BE2C (cell line): ENCODE data around the gene S100A4.
"Not testable (repeated sequence)": the region's sequence is repeated elsewhere in the genome, so short reads cannot be mapped to it uniquely, and the experiment has no call there.

Experiments
- DNase-seq: peaks from one replicate; pipeline ENCODE4 v3.0.0-alpha.2; 2020
- H3K27me3 ChIP-seq: fragments of 250-450 bp; sonication (Bioruptor Pico); 2 replicates; pipeline ENCODE4 v1.5.1; 2020; ENCODE audit warnings: mild to moderate bottlenecking
- H3K36me3 ChIP-seq: fragments of 250-450 bp; sonication (Bioruptor Pico); 2 replicates; pipeline ENCODE4 v1.5.1; 2020; ENCODE audit warnings: mild to moderate bottlenecking
- H3K4me1 ChIP-seq: fragments of 250-450 bp; sonication (Bioruptor Pico); 2 replicates; pipeline ENCODE4 v1.5.1; 2020
- H3K4me3 ChIP-seq: 2 replicates; pipeline ENCODE4 v1.5.1; 2011; ENCODE audit warnings: low read depth, low read length
- H3K9me3 ChIP-seq: fragments of 250-450 bp; sonication (Bioruptor Pico); 2 replicates; pipeline ENCODE4 v1.5.1; 2020
- CTCF ChIP-seq: IDR thresholded peaks from 2 replicates; pipeline ENCODE4 v1.5.1; 2012; ENCODE audit warnings: mild to moderate bottlenecking, low read depth, low read length

The S100A4 gene

GRCh38 chr1:153577138-153577537 is 31.5 kb upstream of the S100A4 start:
- H3K9me3 ChIP-seq: no peaks in the 10 kb centered on the region

GRCh38 chr1:153575497-153575896 is 29.9 kb upstream of the S100A4 start:
- not testable (repeated sequence) for H3K9me3 ChIP-seq, H3K4me1 ChIP-seq, DNase-seq, H3K36me3 ChIP-seq, H3K4me3 ChIP-seq, H3K27me3 ChIP-seq

More at GRCh38 chr1:153577138-153577537, 31.5 kb upstream of the S100A4 start:
- no peaks in the 10 kb centered on the region for H3K27me3 ChIP-seq
- H3K4me1 ChIP-seq: peaks cover 4% of the 10 kb centered on the region; the same call in 1 of the 2 replicates
- no peak for DNase-seq
- no peaks in the 10 kb centered on the region for H3K36me3 ChIP-seq
- no peak for TF ChIP-seq CTCF
- H3K4me3 ChIP-seq: no peak overlapping the region

GRCh38 chr1:153575081-153575491 is 29.5 kb upstream of the S100A4 start:
- DNase-seq, H3K9me3 ChIP-seq, H3K4me1 ChIP-seq, H3K36me3 ChIP-seq, H3K4me3 ChIP-seq, H3K27me3 ChIP-seq: not testable (repeated sequence)

GRCh38 chr1:153573351-153573750 is 27.7 kb upstream of the S100A4 start:
- DNase-seq: no peak

GRCh38 chr1:153572569-153573015 is 27.0 kb upstream of the S100A4 start:
- peak; percentile 91 for TF ChIP-seq CTCF
- H3K36me3 ChIP-seq: no peaks in the 10 kb centered on the region
- H3K9me3 ChIP-seq: no peaks in the 10 kb centered on the region
- peak; percentile 79 for DNase-seq
- H3K4me1 ChIP-seq: peaks cover 18% of the 10 kb centered on the region
- no peak overlapping the region for H3K4me3 ChIP-seq
- H3K27me3 ChIP-seq: no peaks in the 10 kb centered on the region

More at GRCh38 chr1:153573351-153573750, 27.7 kb upstream of the S100A4 start:
- no peak for TF ChIP-seq CTCF
- Histone ChIP-seq H3K4me3 (no peak overlapping the region), H3K27me3 (no peaks in the 10 kb centered on the region), H3K9me3 (no peaks in the 10 kb centered on the region), H3K4me1 (peaks cover 11% of the 10 kb centered on the region), H3K36me3 (no peaks in the 10 kb centered on the region)

GRCh38 chr1:153571706-153572105 is 26.1 kb upstream of the S100A4 start:
- DNase-seq: no peak
- no peak overlapping the region for H3K4me3 ChIP-seq
- no peaks in the 10 kb centered on the region for H3K27me3 ChIP-seq
- no peaks in the 10 kb centered on the region for H3K9me3 ChIP-seq
- TF ChIP-seq CTCF: no peak
- no peaks in the 10 kb centered on the region for H3K36me3 ChIP-seq
- peaks cover 27% of the 10 kb centered on the region for H3K4me1 ChIP-seq

- Histone ChIP-seq H3K4me3 (no peak overlapping the region), H3K4me1 (peaks cover 31% of the 10 kb centered on the region), H3K27me3 (no peaks in the 10 kb centered on the region), H3K9me3 (no peaks in the 10 kb centered on the region), H3K36me3 (no peaks in the 10 kb centered on the region)
- no peak for TF ChIP-seq CTCF
- no peak for DNase-seq
Measured at GRCh38 chr1:153570874-153571273, 25.3 kb upstream of the S100A4 start.
